Stomach (tissue), 4 donors: ENCODE data around the gene ROBO1.

Source experiments
- EP300 ChIP-seq: sonication (generic); formaldehyde crosslinking; IDR thresholded peaks from one replicate; pipeline ENCODE4 v1.6.1; 2017; ENCODE audit warnings: antibody characterized with exemption
- POLR2A ChIP-seq, 4 donors: fragments of 450-650 bp; IDR thresholded peaks; one replicate each; pipeline ENCODE4 v1.6.1; 2016; ENCODE audit warnings: antibody characterized with exemption in 4 of 4, control low read depth in 2 of 4, mild to moderate bottlenecking in 1 of 4, moderate library complexity in 1 of 4
- POLR2AphosphoS5 ChIP-seq, 3 donors: sonication (generic); formaldehyde crosslinking; IDR thresholded peaks; one replicate each; pipeline ENCODE4 v1.6.1; 2016; ENCODE audit warnings: antibody characterized with exemption in 3 of 3
- TF ChIP-seq, protein P1 (sequence below), 7 experiments: fragments of 450-650 bp in 4 of 7; fragments of 200-600 bp in 3 of 7; sonication (generic) in 3 of 7; IDR thresholded peaks; one replicate each; pipeline ENCODE4 v1.5.1; 2016 to 2019; ENCODE audit warnings: antibody characterized with exemption in 7 of 7, control low read depth in 2 of 7, mild to moderate bottlenecking in 1 of 7

DNA sequence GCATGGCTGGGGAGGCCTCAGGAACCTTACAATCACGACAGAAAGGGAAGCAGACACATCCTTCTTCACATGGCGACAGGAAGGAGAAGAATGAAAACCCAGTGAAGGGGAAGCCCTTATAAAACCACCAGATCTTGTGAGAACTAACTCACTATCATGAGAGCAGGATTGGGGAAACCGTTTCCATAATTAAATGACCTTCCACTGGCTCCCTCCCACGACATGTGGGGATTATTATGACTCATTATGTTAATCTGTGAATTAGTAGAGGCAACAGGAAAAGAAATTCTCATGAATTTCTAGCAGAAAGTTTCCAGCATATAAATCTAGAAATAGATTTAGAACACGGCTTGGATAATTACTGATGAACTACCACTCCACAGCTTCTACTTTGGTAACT lies 937.3 kb downstream of the ROBO1 start:
- TF ChIP-seq, protein P1, sequence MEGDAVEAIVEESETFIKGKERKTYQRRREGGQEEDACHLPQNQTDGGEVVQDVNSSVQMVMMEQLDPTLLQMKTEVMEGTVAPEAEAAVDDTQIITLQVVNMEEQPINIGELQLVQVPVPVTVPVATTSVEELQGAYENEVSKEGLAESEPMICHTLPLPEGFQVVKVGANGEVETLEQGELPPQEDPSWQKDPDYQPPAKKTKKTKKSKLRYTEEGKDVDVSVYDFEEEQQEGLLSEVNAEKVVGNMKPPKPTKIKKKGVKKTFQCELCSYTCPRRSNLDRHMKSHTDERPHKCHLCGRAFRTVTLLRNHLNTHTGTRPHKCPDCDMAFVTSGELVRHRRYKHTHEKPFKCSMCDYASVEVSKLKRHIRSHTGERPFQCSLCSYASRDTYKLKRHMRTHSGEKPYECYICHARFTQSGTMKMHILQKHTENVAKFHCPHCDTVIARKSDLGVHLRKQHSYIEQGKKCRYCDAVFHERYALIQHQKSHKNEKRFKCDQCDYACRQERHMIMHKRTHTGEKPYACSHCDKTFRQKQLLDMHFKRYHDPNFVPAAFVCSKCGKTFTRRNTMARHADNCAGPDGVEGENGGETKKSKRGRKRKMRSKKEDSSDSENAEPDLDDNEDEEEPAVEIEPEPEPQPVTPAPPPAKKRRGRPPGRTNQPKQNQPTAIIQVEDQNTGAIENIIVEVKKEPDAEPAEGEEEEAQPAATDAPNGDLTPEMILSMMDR (IDR thresholded peaks at IDR 0.05): no peak
- TF ChIP-seq POLR2A (IDR thresholded peaks at IDR 0.05) (no peak), POLR2AphosphoS5 (IDR thresholded peaks at IDR 0.05) (no peak), EP300 (no peak)
